Measurements from ENCODE around the gene CAMTA1. TPM values are rescaled to one million over a fixed set of nuclear protein-coding genes. Genes with fewer than 3 reads are reported as not detected.

The CAMTA1 gene
- total RNA-seq, 1 donor from 2014 or later: 62.9 TPM

- Histone ChIP-seq H3K4me3 (no peak overlapping the region), H3K4me1 (peaks cover 7% of the 10 kb centered on the region), H3K27ac (no peak overlapping the region), H3K27me3 (no peaks in the 10 kb centered on the region), H3K9me3 (no peaks in the 10 kb centered on the region), H3K36me3 (no peaks in the 10 kb centered on the region)
- no peak for TF ChIP-seq POLR2AphosphoS5 (IDR thresholded peaks at IDR 0.05; ENCODE audit: insufficient read depth in 1 of 2, low read depth in 1 of 2)
- TF ChIP-seq, protein P1, sequence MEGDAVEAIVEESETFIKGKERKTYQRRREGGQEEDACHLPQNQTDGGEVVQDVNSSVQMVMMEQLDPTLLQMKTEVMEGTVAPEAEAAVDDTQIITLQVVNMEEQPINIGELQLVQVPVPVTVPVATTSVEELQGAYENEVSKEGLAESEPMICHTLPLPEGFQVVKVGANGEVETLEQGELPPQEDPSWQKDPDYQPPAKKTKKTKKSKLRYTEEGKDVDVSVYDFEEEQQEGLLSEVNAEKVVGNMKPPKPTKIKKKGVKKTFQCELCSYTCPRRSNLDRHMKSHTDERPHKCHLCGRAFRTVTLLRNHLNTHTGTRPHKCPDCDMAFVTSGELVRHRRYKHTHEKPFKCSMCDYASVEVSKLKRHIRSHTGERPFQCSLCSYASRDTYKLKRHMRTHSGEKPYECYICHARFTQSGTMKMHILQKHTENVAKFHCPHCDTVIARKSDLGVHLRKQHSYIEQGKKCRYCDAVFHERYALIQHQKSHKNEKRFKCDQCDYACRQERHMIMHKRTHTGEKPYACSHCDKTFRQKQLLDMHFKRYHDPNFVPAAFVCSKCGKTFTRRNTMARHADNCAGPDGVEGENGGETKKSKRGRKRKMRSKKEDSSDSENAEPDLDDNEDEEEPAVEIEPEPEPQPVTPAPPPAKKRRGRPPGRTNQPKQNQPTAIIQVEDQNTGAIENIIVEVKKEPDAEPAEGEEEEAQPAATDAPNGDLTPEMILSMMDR (IDR thresholded peaks at IDR 0.05): no peak
- no peak for TF ChIP-seq POLR2A (IDR thresholded peaks at IDR 0.05)
- intact Hi-C loops (cut with DNase I): no loop called here
- no peak for DNase-seq (ENCODE audit: extremely low spot score in 2 of 2)
Measured at GRCh38 chr1:6927626-6928025, 142.4 kb downstream of the CAMTA1 start.

DNA sequence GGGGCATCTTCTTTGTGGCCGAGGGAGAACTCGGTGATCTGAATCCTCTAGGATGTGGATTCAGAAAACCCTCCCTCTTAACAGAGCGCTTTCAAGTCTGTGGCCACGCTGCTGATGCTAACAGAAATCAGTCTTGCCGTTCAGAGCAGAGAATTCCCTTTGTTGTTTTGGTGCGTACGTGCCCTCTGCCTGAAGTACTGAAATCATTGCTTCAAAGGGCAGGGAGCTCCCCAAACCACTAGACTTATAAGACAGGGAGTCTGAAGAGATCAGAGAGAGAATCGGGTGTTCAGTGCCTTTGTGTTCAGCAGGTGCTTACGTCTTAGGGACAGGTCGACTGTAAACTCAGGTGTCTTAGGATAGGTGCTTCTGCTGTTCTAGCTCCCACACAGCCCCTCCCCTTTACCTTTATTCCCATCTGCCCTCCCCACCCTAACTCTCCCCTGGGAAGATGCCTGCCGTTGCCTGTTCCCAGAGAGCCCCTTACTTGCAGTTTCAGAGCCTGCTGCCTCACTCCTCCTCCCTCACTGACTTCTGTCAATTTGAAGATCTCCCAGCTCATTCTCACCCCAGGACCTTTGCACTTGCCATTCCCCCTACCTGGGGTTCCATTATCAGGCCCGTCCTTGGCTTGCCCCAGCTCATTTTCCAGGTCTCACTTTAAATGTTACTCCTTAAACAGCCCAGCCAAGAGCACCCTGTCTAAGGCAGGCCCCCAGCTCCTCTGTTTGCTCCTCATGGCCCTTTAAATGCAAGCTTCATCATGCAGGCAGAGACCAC lies 143.0 kb downstream of the CAMTA1 start:
- no peaks in the 10 kb centered on the region for H3K36me3 ChIP-seq
- intact Hi-C loops (cut with DNase I): no loop called here
- H3K27ac ChIP-seq: no peak overlapping the region
- no peaks in the 10 kb centered on the region for H3K9me3 ChIP-seq
- no peak for DNase-seq (ENCODE audit: extremely low spot score in 2 of 2)
- no peak overlapping the region for H3K4me3 ChIP-seq
- TF ChIP-seq POLR2AphosphoS5 (IDR thresholded peaks at IDR 0.05; ENCODE audit: insufficient read depth in 1 of 2, low read depth in 1 of 2): no peak
- H3K27me3 ChIP-seq: no peaks in the 10 kb centered on the region
- H3K4me1 ChIP-seq: peaks cover under 1% of the 10 kb centered on the region

DNA sequence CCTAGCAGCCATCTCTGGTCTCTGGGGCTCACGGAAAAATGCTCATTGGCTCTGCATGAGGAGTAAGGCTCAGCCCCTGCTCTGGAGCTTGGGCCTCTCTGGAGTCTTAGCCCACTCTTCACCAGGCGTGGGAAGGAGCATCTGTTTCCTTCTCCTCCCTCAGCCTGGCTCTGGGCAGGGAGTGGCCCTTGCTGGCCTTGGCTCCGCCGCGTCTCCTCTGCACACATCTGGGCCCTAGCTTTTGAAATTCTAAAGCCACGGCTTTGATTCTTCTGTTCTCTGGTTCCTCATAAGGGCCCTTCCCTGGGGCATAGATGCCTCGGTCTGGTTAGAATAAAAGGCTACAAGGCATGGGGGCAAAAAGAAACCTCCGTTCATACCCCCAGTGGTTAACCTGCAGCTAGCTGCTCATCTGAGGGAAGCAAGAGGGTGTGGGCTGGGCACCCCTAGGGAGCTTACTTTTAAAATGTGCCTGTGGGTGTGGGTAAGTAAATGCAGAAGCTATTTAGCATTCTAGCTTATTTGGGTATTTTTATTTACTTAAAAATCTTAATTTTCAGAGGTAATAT lies 145.6 kb downstream of the CAMTA1 start:
- H3K27me3 ChIP-seq: no peaks in the 10 kb centered on the region
- H3K4me3 ChIP-seq: no peak overlapping the region
- intact Hi-C loops (cut with DNase I): no loop called here
- peaks cover 16% of the 10 kb centered on the region for H3K4me1 ChIP-seq
- H3K9me3 ChIP-seq: no peaks in the 10 kb centered on the region
- no peak for DNase-seq (ENCODE audit: extremely low spot score in 2 of 2)
- no peaks in the 10 kb centered on the region for H3K36me3 ChIP-seq
- H3K27ac ChIP-seq: no peak overlapping the region
- TF ChIP-seq POLR2A (IDR thresholded peaks at IDR 0.05) (no peak), POLR2AphosphoS5 (IDR thresholded peaks at IDR 0.05; ENCODE audit: insufficient read depth in 1 of 2, low read depth in 1 of 2) (no peak)
- TF ChIP-seq, protein P1 (IDR thresholded peaks at IDR 0.05): no peak

DNA sequence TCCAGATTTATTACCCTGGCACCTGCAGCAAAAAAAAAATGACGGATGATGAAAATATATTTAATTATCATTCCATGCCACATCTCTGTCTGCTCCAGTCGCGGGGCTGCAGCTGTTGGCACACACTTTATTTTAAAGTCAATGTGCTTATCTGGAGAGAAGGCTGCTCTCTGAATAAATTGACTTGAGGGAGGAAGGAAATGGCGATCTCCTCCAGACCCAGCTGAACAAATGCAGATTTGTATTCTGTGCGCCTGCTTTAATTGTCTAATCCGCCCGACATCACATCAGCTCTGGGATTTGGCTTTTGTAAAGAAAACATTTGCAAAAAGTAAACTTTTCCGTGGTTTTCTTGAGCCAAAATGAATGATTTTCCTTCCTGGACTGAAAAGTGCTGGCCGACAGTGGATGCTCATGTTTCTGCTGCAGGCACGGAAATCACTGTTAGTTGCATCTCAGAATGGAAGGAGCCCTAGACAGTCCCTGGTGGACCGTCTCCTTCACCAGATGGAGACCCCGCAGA lies 150.2 kb downstream of the CAMTA1 start:
- Histone ChIP-seq H3K4me1 (peaks cover 17% of the 10 kb centered on the region), H3K36me3 (no peaks in the 10 kb centered on the region), H3K27ac (no peak overlapping the region), H3K9me3 (no peaks in the 10 kb centered on the region), H3K4me3 (peak overlapping the region in 1 of 2 donors; percentile 27), H3K27me3 (no peaks in the 10 kb centered on the region)
- no peak for DNase-seq (ENCODE audit: extremely low spot score in 2 of 2)
- intact Hi-C loops (cut with DNase I): no loop called here
- TF ChIP-seq, protein P1 (IDR thresholded peaks at IDR 0.05): no peak
- TF ChIP-seq POLR2A (IDR thresholded peaks at IDR 0.05): no peak
- TF ChIP-seq POLR2AphosphoS5 (IDR thresholded peaks at IDR 0.05; ENCODE audit: insufficient read depth in 1 of 2, low read depth in 1 of 2): no peak

- Histone ChIP-seq H3K27ac (no peak overlapping the region), H3K4me3 (peak overlapping the region in 1 of 2 donors; percentile 27), H3K36me3 (no peaks in the 10 kb centered on the region), H3K27me3 (no peaks in the 10 kb centered on the region), H3K4me1 (peaks cover 17% of the 10 kb centered on the region), H3K9me3 (no peaks in the 10 kb centered on the region)
- no peak for DNase-seq (ENCODE audit: extremely low spot score in 2 of 2)
- intact Hi-C loops (cut with DNase I): no loop called here
- TF ChIP-seq POLR2AphosphoS5 (IDR thresholded peaks at IDR 0.05; ENCODE audit: insufficient read depth in 1 of 2, low read depth in 1 of 2): no peak
- TF ChIP-seq, protein P1 (IDR thresholded peaks at IDR 0.05): no peak
- no peak for TF ChIP-seq POLR2A (IDR thresholded peaks at IDR 0.05)
Measured at GRCh38 chr1:6935911-6936690, 150.8 kb downstream of the CAMTA1 start.
